Fibroblast of lung (primary cell): ENCODE results near the gene GALNT1.

ENCODE experiments used
- EZH2 ChIP-seq: IDR thresholded peaks from 2 replicates; pipeline ENCODE4 v1.5.1; 2012; ENCODE audit warnings: low read length, control low read depth, mild to moderate bottlenecking; ENCODE audit errors: missing control alignments
- TF ChIP-seq, protein P1 (sequence below), 2 donors: IDR thresholded peaks in 1 of 2; conservative IDR thresholded peaks in 1 of 2; 1 replicate in 1 of 2; 2 replicates in 1 of 2; pipeline ENCODE4 v1.5.1; 2011 to 2012; ENCODE audit warnings: low read length in 2 of 2, control low read depth in 1 of 2, inconsistent platforms in 1 of 2, low read depth in 1 of 2, mild to moderate bottlenecking in 1 of 2

- TF ChIP-seq EZH2, result no peak
- TF ChIP-seq, protein P1, sequence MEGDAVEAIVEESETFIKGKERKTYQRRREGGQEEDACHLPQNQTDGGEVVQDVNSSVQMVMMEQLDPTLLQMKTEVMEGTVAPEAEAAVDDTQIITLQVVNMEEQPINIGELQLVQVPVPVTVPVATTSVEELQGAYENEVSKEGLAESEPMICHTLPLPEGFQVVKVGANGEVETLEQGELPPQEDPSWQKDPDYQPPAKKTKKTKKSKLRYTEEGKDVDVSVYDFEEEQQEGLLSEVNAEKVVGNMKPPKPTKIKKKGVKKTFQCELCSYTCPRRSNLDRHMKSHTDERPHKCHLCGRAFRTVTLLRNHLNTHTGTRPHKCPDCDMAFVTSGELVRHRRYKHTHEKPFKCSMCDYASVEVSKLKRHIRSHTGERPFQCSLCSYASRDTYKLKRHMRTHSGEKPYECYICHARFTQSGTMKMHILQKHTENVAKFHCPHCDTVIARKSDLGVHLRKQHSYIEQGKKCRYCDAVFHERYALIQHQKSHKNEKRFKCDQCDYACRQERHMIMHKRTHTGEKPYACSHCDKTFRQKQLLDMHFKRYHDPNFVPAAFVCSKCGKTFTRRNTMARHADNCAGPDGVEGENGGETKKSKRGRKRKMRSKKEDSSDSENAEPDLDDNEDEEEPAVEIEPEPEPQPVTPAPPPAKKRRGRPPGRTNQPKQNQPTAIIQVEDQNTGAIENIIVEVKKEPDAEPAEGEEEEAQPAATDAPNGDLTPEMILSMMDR (conservative IDR thresholded peaks at IDR 0.05 in 1 of 2, IDR thresholded peaks at IDR 0.05 in 1 of 2; ENCODE audit: low read depth in 1 of 2, low read length in 2 of 2), result no peak
Observed at GRCh38 chr18:35588995-35589394, 7.5 kb downstream of the GALNT1 start.
